Fibroblast of the conjunctiva (primary cell): ENCODE results near the gene GIMAP8.
A peak's percentile ranks its signal among the peaks of the same experiment; 100 is the strongest.
"Not testable (repeated sequence)": the region's sequence is repeated elsewhere in the genome, so short reads cannot be mapped to it uniquely, and the experiment has no call there.

Source experiments
- DNase-seq: peaks from one replicate; pipeline ENCODE4 v3.0.0-alpha.2; 2010; ENCODE audit warnings: low read depth

GIMAP8 gene

DNA sequence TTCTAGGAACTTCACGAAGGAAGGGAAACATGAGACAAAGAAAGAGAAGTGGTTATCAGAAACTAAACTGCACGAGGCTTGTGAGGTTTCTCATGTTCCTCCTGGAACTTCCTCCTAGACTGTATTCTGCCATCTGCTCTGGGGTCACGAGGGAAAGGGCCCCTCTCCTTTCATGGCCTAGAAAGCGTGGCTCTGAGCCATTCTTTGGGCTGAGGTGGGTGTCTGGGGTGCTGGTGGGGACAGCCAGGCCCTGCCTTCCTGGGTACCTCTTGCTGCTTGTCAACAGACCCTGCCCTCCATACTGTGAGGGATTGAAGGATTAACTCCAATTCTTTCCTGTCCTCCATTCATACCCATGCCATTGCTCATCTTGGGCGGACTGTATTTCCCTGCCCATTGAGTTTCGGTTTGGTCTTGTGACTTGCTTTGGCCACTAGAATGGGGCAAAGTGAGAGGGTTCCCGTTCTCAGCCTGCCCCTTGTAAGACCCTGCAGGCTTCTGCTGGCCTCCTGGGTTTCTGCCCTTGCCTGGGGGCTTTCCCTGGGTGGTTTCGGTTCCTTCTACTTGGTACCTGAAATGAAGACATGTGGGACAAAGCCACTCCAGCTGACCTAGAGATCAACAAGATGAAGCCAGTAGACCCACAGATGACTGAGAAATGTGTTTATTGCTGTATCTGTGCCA, 14.9 kb upstream of the GIMAP8 start:
- DNase-seq: no peak

DNA sequence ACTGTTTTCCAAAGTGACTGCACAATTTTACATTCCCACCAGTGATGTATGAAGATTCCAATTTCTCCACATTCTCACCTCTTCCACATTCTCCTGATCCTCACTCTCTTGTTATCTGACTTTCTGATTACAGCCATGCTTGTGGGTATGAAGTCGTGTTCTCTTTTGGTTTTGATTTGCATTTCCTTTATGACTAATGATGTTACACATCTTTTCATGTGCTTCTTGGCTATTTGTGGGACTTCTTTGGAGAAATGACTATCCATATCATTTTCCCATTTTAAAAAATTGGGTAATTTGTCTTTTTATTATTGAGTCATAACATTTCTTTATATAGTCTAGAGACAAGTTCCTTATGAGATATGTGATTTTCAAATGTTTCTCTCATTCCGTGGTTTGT, 10.5 kb upstream of the GIMAP8 start:
- no peak for DNase-seq

DNA sequence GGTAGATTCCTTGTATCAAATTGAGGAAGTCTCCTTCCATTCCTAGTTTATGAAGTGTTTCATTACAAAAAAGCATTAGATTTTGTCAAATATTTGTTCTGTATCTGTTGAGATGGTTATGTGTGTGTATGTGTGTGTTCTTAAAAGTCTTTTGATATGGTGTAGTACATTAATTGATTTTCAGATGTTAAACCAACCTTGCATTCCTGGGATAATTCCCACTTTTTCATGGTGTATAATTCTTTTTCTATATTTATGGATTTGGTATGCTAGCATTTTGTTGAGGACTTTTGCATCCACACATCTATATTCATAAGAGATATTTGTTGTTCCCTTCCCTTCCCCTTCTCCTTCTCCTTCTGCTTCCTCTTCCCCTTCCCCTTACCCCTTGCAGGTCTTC, 8.9 kb upstream of the GIMAP8 start:
- no peak for DNase-seq

DNA sequence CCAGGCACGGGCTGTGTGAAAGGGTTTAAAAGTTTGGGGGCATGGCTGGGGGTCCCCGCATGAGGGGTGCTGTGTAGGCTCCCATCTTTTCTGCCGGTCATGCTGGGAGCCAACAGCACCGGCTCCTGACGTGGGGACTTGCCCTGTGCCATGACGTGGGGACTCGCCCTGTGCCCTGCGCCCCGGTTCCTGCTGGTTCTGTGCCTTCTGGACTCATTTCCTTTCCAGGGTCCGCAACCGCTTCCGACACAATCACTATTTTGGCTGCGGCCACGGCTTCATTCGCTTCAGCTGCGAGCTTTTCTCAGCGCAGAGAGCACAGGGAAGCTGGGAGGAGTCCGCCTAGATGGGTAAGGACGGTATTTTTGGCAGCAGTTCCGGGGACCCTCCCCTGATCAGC, 7.6 kb upstream of the GIMAP8 start:
- DNase-seq: no peak

DNA sequence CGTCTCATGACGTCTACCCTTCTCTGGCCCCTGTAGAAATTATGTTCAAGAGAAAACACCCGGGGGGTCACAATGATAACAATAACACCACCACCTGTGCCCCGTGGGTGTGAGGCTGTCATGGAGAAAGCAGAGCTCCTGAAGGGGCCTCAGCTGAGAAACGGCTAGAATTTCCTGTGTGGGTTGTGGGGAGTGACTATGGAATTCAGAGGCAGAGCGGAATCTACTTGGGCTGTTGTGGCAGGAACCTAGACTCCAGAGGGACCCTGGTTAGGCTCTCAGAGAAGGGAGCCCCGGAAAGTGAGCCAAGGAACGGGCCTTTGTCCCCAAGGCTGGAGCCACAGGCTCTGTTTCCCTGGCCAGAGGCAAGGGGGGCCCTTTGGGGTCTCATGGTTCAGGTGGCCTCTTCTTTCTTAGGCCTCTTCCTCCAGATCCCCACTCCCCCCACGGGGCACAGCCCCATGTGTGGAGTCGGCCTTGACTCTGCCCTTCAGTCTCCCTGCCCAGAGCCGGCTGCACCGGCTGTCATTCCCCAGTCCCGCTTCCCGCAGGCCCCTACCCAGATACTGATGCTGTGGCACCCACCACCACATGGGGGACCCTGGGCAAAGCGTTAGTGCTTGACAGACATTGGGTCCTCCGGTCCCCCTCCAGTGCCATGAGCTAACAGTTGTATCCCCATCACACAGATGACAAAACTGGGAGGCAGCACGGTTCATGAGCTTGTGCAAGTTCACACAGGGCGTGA, 6.5 kb upstream of the GIMAP8 start:
- DNase-seq: no peak

DNA sequence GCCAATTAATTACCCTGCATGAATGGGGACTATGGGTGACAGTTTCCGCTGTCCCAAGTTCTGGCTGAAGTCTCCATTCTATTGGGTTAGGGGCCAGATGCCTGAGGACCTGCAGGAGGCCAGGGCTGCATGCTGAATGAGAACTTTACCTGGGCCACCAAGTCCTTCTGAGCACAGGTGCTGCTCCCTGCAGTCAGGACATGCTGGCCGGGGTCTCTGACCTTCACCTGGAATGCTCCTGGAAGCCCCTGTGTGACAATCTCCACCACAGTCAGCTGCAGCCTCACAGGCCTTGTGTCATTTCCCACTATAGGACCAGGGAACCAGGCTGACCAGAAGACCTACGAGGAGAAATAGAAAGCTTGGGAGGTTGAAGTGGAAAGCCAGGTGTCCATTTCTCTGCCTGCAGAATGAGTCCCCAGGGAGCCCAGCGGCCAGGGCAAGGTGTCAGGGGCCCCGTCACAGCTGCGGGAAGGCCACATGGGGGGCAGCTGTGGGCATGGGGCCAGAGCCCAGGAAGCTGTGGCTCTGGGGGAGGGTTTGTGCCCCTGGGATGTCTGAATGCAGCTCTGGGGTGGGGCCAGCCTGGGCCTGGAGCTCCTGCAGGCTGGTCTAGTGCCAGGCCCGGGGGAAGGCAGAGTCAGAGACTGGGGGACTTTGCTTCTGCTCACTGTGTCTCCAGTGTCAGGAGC, 5.6 kb upstream of the GIMAP8 start:
- no peak for DNase-seq

DNA sequence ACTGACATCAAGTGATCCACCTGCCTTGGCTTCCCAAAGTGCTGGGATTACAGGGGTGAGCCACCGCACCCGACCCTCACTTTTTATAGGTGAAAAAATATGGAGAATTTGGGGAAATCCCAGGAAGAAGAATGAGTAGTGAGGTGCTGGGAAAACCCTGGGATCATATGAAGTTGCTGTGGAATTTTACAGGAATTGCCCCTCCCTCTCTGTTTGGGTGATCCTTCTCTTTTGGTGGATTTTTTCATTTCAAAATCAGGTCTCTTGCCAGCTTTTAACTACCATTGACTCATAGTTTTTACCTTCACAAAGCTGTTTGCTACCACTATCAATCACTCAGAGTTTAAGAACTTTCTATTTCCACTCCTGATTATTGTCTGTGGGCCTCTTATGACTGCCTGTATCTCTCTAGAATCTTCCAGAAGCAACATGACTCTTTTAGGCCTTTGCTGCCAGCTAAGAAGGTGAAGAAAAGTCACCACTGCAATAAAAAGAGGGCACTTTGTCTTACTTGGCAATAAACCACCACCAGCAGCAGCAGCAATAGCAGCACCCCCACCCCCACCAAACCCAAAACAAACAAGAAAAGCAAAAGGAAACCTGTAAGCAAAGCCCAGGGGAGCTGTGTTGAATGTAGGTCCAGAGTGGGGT, 4.0 kb upstream of the GIMAP8 start:
- no peak for DNase-seq

DNA sequence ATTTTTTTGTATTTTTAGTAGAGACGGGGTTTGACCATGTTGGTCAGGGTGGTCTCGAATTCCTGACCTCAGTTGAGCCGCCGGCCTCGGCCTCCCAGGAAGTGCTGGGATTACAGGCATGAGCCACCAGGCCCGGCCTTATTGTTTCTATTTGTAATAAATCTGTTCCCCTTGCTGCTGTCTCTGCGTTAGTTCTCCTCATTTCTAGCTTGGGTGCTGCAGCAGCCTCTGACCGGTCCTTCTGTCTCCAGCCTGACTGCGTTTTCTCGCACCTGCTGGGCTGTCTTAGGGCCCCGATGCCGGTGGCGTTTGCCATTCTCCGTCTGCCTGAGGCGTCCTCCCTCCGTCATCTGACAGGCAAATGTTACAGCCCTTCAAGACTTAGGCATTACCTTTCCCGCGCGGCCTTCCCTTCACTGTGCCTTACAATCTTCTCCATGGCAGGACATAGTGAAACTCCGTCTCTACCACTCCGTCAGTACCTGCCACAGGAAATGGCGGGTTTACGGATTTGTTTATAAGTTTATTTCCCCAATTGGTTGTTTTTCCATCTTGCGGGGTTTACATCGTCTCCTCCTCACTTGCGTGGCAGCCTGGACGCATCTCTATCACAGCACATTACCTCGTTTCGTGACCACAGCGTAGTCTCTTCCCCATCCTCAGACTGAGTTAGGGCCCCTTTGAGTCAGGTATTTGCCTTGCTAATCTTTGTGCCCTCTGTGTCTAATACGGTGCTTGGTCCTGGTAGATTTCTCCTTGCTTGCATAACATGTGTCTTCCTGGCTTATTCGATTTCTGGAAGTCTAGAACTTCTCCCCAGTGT, 2.3 kb upstream of the GIMAP8 start:
- DNase-seq: no peak

DNA sequence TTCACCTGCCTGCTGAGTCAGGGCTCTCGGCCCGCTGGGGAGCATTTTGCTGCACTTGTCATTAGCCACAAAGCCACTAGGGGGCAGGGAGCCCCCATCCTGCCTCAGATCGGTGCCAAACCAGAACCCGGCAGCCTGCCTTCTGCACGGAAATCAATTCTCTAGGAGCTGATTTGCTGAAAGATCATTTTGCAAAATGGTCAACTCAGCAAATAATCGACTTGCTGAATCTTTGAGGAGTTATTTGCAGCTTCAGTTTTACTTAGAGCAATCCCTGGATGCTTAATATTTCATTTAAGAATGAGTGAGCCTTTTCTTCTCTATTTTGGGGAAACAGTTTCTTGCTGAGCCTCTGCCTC, 1.7 kb upstream of the GIMAP8 start:
- peak; percentile 6 for DNase-seq

DNA sequence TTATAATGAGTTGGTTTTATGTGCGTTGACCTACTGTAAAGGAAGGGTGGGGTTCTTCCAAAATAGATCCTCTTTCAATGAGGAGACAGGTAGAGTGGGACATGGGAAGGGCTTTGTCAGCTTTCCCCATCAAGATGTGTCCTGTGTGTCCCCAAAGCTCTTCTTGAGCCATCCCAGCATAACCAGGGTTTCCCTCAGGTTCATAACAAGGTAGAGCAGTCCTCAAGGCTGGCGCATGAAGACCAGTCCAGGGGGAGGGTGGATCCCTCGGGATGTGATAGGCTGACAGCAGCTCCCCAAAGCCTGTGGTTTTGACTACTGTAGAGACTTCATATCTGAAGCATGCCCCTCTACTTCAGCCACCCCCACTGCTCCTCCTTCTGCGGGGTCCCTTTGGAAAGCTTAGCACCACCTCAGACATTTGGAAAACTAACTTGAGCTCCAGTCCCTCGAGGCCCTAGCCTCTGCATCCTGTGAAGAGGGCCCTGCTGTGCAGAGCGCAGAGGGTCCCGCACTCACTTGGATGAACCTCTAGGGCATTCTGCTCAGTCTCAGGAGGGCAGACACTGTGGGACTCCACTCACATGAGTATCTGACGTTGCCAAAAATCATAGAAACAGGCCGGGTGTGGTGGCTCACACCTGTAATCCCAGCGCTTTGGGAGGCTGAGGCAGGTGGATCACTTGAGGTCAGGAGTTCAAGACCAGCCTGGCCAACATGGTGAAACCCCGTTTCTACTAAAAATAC, 1.1 kb upstream of the GIMAP8 start:
- no peak for DNase-seq

DNA sequence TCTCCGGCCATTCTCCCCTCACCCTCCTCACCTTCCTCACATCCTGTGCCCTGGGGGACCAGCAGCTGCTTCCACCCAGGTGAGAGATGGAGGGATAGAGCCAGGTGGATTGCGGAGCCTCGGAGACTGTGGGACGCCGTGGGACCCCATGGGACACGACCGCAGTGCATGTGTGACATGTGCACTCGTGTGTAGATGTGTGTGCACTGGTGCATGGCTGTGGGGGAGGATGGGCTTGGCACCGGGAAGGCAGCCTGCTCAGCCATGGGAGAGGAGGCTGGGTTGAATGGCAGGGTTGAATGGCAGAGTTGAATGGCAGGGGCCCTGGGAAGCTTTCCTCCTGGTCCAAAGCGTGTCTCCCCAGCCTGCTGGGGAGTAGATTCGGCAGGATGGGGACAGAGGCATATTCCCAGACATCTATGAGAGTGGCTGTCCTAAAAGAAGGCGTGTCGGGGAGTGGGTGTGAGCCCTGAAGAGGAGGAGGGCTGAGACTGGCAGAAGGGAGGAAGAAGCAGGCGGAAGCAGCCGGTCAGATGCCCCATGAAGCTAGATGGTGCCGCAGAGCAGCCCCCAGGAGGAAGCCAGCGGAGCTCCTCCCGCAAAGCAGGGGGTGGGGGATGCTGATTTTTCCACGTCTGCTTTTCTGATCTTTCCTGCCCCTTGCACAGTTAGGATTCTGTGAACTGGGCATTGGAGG, 815 bp downstream of the GIMAP8 start:
- DNase-seq: no peak

DNA sequence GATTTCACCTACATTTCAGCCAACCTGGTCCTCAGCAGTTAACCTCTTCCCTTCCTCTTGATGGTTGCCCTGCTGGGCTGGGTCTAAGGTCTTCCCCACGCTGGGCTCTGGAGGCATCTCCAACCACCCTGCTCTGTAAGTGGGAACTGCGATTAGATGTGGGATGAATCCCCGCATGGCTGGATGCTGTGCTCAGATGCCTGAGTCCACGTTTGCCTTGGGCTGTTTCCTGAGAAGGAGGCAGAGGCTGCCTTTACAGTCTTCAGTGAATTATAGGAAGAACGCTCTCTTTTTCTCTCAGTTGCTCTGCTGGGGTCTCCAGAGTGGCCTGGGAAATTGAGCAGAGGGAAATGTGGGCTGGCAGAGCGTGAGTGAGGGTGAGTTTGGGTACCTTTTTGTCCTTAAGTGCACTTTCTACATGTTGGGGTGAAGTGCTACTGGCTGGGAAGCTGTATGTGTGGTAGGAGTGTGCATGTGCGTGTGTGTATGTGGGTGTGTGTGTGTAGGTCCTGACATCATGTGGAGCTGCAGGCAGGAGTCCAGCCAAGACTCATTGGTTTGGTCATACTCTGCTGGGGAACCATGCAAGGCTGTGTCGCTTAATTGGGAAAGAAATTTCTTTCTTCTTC, 1.5 kb downstream of the GIMAP8 start:
- DNase-seq: no peak

DNA sequence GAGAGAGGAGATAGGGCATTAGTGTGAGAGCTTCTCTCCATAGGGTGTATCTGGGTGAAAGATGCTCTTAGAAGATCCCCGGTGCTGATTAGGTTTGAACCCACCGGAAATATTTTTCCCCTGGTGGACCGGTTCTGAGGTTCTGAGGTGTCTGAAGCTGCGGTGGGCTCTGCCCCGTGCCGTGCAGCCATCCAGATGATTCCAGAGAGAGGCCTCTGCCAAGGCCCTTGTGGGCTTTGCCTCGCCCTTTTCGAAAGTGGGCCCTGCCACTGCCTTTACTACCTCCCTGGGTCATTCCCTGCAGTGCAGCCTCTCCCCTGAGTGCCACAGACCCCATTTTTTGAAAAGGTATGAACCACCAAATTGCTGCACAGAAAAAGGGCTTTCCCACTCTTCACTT, 2.8 kb downstream of the GIMAP8 start:
- no peak for DNase-seq

DNA sequence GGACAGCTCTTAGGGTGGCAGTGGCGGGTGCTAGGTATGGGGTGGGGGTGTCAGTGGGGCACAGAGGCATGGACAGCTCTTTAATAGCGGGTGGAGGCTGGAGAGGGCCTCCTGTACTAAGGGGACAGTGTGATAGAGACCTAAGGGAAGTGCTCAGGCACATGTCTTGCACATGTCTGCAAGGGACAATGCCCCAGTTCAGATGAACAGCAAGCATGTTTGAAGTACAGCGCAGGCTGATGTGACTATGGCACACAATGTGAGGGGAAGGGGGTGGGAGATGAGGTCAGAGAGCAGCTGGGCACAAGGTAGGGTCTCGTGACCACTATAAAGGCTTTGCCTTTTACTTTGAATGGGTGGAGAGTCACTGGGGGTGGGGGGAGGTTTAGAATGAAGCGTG, 3.5 kb downstream of the GIMAP8 start:
- DNase-seq: no peak

DNA sequence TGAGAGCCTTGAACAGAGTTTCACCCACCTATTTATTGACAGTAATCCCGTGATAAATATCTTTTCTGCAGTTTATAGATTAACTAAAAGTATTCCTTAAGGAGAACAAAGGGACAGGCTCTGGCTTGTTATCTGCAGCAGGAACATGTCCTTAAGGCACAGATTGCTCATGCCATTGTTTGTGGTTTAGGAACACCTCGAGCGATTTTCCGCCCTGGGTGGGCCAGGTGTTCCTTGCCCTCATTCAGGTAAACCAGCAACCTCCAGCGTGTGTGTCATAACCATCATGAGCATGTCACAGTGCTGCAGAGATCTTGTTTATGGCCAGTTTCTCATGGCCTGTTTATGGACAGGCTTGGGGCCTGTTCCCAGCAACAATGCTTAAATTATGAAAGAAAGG, 6.6 kb downstream of the GIMAP8 start:
- DNase-seq: not testable (repeated sequence)

DNA sequence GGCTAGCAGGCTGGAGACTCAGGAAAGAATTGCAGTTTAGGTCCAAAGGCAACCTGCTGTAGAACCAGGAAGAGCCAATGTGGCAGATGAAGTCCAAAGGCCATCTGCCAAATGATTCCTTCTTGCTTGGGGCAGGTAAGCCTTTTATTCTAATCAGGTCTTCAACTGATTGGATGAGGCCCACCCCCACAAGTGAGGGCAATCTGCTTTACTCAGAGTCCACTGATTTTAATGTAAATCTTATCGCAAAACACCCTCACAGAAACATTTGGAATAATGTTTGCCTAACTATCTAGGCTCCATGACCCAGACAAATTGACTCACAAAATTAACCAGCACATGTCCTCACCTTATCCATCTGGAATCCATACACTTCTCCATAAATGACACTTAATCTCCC, 7.8 kb downstream of the GIMAP8 start:
- no peak for DNase-seq

DNA sequence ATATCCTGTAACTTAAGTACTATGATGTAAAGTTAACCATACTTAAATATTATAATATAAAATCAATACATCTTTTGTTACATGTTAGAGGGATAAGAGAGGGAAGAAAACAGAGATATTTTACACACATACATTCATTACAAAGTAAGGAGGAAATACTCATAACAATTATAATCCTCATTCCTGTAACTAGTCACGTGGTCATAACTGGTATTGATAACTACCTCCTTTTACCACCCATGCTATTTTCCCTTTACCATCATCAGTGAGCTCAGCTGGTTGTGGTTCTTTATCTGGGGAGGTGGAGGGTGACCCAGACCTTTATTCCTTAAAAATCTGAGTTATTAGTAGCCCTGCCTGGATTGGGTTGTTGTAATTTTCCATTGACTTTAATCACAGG, 8.3 kb downstream of the GIMAP8 start:
- no peak for DNase-seq

DNA sequence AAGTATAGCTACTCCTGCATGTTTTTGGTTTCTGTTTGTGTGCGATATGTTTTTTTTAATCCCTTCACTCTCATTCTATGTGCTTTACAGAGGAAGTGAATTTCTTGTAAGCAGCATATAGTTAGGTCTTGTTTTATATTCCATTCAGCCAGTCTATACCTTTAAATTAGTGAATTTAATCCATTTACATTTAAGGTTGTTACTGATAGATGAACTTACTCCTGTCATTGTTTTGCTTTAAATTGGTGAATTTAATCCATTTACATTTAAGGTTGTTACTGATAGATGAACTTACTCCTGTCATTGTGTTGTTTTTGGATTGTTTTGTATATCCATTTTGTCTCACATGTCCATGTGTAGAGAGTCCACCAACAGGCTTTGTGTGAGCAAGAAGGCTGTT, 11.1 kb downstream of the GIMAP8 start:
- no peak for DNase-seq

DNA sequence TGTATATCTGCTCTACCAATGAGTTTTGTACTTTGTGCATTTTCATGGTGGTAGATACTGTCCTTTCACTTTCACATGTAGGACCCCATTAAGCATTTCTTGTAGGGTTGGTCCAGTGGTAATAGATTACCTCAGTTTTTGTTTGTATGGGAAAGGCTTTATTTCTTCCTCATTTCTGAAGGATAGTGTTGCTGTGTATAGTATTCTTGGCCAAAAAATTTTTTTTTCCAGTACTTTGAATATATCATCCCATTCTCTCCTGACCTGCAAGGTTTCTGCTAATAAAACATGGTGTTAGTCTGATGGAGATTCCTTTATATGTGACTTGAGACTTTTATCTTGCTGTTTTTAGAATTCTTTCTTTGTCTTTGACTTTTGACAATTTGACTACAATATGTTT, 12.0 kb downstream of the GIMAP8 start:
- no peak for DNase-seq

DNA sequence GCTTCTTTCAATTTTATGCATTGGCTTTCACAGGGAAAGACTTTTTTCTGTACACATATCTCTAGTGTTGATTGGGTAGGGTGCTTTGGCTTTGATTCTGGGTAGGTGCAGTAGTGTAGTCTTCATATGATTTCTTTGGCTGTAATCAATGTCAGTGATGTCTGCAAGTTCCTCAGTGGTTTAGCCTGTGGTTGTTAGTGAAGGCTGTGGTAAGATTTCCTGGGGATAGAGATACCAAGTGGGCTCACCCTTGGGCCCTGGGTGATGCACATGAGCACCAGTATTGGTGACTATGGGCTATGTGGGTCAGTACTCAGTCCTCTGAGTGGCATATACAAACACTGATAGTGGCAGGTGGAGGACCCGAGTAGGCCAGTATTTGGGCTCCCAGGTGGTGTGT, 13.0 kb downstream of the GIMAP8 start:
- DNase-seq: no peak
